NCI-H2029 (cell line): Measurements from ENCODE around the gene PEX6.
"Not testable (repeated sequence)": the region's sequence is repeated elsewhere in the genome, so short reads cannot be mapped to it uniquely, and the experiment has no call there.

Experiments
- DNase-seq: peaks from one replicate; lab custom pipeline; 2025; lab: John Stamatoyannopoulos, UW

PEX6 gene

GRCh38 chr6:42963855-42964605 lies 15.0 kb downstream of the PEX6 start:
- no peak for DNase-seq

GRCh38 chr6:42963179-42963854 lies 15.7 kb downstream of the PEX6 start:
- no peak for DNase-seq

- no peak for DNase-seq
Measured at GRCh38 chr6:42962502-42963178, 16.3 kb downstream of the PEX6 start.

- DNase-seq: no peak
Measured at GRCh38 chr6:42962096-42962495, 16.9 kb downstream of the PEX6 start.

- DNase-seq: no peak
Measured at GRCh38 chr6:42961020-42961470, 17.9 kb downstream of the PEX6 start.

- peak; percentile 59 for DNase-seq
Measured at GRCh38 chr6:42960243-42961019, 18.6 kb downstream of the PEX6 start, which contains the start of gene GNMT. Gene GNMT (plus strand): TSS chr6:42960754. CDS start chr6:42960768, 14 bp downstream.

- no peak for DNase-seq
Measured at GRCh38 chr6:42959917-42960242, 19.1 kb downstream of the PEX6 start.

GRCh38 chr6:42958125-42958524 lies 20.9 kb downstream of the PEX6 start:
- DNase-seq: no peak

GRCh38 chr6:42954405-42954804 lies 24.6 kb downstream of the PEX6 start:
- DNase-seq: not testable (repeated sequence)

- DNase-seq: no peak
Measured at GRCh38 chr6:42952389-42952788, 26.6 kb downstream of the PEX6 start.

- no peak for DNase-seq
Measured at GRCh38 chr6:42947950-42948349, 31.0 kb downstream of the PEX6 start.

- no peak for DNase-seq
Measured at GRCh38 chr6:42942444-42942843, 36.5 kb downstream of the PEX6 start.

GRCh38 chr6:42941356-42941755 lies 37.6 kb downstream of the PEX6 start:
- not testable (repeated sequence) for DNase-seq

GRCh38 chr6:42940493-42941045 lies 38.4 kb downstream of the PEX6 start:
- no peak for DNase-seq

- DNase-seq: no peak
Measured at GRCh38 chr6:42939810-42940167, 39.2 kb downstream of the PEX6 start.

- no peak for DNase-seq
Measured at GRCh38 chr6:42938987-42939809, 39.8 kb downstream of the PEX6 start.

GRCh38 chr6:42938428-42938796 lies 40.6 kb downstream of the PEX6 start:
- no peak for DNase-seq

GRCh38 chr6:42937548-42938427 lies 41.2 kb downstream of the PEX6 start:
- DNase-seq: no peak

- no peak for DNase-seq
Measured at GRCh38 chr6:42936398-42936797, 42.6 kb downstream of the PEX6 start.

GRCh38 chr6:42935322-42935721 lies 43.7 kb downstream of the PEX6 start:
- no peak for DNase-seq
